Astrocyte of the spinal cord (primary cell): ENCODE results near the gene CES5A.

Experiments used
- DNase-seq: peaks from one replicate; pipeline ENCODE4 v3.0.0; 2011; ENCODE audit warnings: low read depth, low spot score
- H3K4me3 ChIP-seq: 2 replicates; pipeline ENCODE4 v1.5.1; 2011; ENCODE audit warnings: low read depth, mild to moderate bottlenecking, low read length, moderate library complexity
- in situ Hi-C: cut with HindIII; loops from 2 replicates; pipeline ENCODE4 v1.10.0; 2017; ENCODE audit warnings: low sequenced_read_pairs
- TF ChIP-seq, protein P1 (sequence below): IDR thresholded peaks from 2 replicates; pipeline ENCODE4 v1.5.1; 2012; ENCODE audit warnings: low read depth, mild to moderate bottlenecking, low read length, inconsistent platforms

Gene CES5A

GRCh38 chr16:55912022-55912421 lies 36.8 kb upstream of the CES5A start:
- no peak for DNase-seq
- in situ Hi-C loops, result no loop called here
- H3K4me3 ChIP-seq, result no peak overlapping the region
- TF ChIP-seq, protein P1, sequence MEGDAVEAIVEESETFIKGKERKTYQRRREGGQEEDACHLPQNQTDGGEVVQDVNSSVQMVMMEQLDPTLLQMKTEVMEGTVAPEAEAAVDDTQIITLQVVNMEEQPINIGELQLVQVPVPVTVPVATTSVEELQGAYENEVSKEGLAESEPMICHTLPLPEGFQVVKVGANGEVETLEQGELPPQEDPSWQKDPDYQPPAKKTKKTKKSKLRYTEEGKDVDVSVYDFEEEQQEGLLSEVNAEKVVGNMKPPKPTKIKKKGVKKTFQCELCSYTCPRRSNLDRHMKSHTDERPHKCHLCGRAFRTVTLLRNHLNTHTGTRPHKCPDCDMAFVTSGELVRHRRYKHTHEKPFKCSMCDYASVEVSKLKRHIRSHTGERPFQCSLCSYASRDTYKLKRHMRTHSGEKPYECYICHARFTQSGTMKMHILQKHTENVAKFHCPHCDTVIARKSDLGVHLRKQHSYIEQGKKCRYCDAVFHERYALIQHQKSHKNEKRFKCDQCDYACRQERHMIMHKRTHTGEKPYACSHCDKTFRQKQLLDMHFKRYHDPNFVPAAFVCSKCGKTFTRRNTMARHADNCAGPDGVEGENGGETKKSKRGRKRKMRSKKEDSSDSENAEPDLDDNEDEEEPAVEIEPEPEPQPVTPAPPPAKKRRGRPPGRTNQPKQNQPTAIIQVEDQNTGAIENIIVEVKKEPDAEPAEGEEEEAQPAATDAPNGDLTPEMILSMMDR, result no peak

DNA sequence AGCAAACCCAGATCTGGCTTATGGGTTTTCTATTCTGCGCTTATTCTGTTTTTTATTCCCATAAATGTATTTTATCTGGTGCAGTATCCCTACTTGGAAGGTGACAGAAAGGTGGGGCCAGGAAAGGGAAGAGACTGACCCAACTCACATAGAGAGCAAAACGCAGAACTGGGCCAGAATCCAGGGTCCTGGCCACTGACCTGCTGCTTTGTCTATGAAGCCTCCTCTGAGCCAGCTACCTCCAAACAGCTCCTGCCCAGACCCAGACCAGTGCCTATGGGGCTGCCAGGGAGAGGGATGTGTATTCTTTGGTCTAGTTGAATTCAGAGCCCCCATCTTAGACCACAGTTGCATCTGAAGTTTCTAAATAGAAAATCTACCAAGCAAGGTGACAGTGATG lies 36.4 kb upstream of the CES5A start:
- no peak for DNase-seq
- H3K4me3 ChIP-seq, result no peak overlapping the region
- TF ChIP-seq, protein P1, result no peak
- in situ Hi-C loops, result no loop called here

DNA sequence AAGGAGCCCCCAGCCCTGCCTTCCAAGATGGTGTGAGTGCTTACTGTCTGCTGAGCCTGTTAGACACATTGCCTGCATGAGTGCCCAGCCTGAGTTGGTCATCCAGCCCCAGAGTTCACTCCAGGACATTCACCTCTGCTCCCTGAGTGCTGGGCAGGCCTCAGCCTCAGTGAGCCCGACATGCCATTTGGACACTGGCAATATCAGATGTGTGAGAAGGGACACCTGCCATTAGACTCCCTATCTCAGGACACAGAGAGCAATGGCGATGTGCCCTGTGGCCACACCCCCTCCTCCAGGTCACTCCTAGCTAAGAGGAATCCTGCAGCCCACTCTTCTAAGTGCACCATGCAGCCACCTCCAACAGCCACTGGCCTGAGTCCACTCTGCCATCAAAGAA lies 34.7 kb upstream of the CES5A start:
- no peak for DNase-seq
- in situ Hi-C loops, result no loop called here
- H3K4me3 ChIP-seq, result no peak overlapping the region
- TF ChIP-seq, protein P1, result no peak

DNA sequence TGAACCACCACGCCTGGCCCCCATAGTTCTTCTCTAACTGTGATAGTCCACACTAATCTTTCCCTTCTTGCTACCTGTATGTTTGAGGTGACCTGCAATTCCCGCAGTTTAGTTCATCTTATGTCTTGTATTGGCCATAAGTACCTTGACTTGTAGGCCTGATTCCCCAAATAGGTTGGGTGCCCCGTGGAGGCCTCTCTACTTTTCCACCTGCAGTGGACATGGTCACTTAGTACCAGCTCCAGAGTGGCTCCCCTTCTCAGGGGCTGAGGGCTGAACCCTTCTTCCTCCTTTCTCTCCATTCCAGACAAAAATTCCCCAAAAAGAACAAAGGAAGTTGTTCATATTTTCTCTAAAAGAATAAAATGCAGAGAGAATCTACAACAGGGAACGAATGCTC lies 33.5 kb upstream of the CES5A start:
- TF ChIP-seq, protein P1, result no peak
- DNase-seq, result no peak
- no peak overlapping the region for H3K4me3 ChIP-seq
- in situ Hi-C loops, result no loop called here

DNA sequence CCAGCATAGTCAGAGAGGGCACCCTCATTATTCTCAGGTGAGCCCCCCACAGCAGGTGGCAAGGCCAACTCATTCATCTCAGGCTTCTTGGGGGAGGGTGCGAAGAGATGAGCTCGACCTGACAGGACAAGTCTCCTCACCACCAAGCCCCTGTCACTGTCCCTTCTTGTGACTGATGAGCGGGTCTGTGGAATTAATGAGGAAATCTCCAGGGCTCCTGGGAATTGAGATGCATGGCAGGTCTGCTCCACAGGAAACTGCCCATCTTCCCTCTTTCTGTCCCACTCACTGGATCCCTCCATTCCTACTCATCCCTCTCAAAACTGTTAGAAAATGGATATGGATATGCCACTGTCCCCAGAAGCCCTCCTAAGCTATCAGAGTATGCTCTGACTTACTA lies 32.5 kb upstream of the CES5A start:
- in situ Hi-C loops, result no loop called here
- H3K4me3 ChIP-seq, result no peak overlapping the region
- TF ChIP-seq, protein P1, result no peak
- DNase-seq, result no peak

- no peak overlapping the region for H3K4me3 ChIP-seq
- in situ Hi-C loops, result no loop called here
- TF ChIP-seq, protein P1, result no peak
- DNase-seq, result no peak
Measured at GRCh38 chr16:55906123-55906522, 30.9 kb upstream of the CES5A start.

- TF ChIP-seq, protein P1, result no peak
- in situ Hi-C loops, result no loop called here
- no peak for DNase-seq
Measured at GRCh38 chr16:55905651-55906050, 30.5 kb upstream of the CES5A start.

More at GRCh38 chr16:55905651-55906050, 30.5 kb upstream of the CES5A start:
- H3K4me3 ChIP-seq, result no peak overlapping the region
